NCI-H2227 (cell line): ENCODE results near the gene SRRM5.
"Not testable (repeated sequence)": the region's sequence is repeated elsewhere in the genome, so short reads cannot be mapped to it uniquely, and the experiment has no call there.

Experiments
- DNase-seq: peaks from one replicate; lab custom pipeline; 2025; ENCODE audit not compliant: unreplicated experiment; lab: John Stamatoyannopoulos, UW

SRRM5 gene

GRCh38 chr19:43636121-43636683, 24.3 kb downstream of the SRRM5 start:
- no peak for DNase-seq

- DNase-seq = no peak
Measured at GRCh38 chr19:43638214-43638994, 26.5 kb downstream of the SRRM5 start.

DNA sequence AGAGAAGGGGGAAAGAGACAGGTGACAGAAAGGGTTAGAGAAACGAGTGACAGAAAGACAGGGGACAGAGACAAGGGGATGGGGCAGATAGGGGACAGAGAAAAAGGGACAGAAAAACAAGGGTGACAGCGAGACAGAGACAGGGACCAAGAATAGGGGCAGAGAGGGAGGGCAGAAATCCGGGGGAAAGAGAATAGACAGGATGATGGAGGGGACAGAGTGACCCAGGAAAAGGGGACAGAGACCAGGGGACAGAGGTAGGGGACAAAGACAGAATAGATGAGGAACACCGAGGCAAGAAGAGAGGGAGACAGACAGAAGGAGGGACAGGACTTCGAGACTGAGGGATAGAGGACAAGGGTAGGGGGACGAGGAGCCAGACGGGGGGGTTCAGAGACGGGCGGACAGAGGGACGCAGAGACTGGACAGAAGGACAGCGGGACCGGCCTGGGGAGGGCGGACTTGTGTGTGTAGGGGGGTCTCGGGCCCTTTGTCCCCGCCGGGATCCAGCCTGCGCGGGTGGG, 27.2 kb downstream of the SRRM5 start:
- DNase-seq = no peak

- peak; percentile 20 for DNase-seq
Measured at GRCh38 chr19:43639519-43640423, 27.9 kb downstream of the SRRM5 start, which contains the start of gene CADM4. TSS of gene CADM4 (minus strand) at chr19:43639850. CDS start at chr19:43639790, 60 bp downstream.

- no peak for DNase-seq
Measured at GRCh38 chr19:43640424-43640757, 28.5 kb downstream of the SRRM5 start.

GRCh38 chr19:43641333-43641732, 29.4 kb downstream of the SRRM5 start:
- no peak for DNase-seq

DNA sequence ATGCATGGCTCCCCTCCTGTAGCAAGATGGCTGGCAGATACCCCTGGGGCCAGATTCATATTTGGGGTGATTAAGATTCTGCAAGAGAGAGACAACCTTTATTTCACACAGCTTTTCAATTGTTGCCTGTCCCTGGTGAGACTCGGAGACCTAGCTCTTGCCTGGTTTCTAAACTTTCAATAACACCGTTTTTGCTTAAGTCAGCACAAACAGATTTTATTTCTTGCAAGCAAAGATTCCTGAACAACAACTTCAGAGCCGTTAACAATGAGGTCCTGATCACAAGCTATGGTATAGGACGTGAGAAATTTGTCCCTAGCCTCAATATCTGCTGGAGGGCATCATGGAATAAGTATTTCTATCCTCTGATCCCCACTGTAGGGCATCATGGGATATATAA, 30.6 kb downstream of the SRRM5 start:
- DNase-seq = no peak

DNA sequence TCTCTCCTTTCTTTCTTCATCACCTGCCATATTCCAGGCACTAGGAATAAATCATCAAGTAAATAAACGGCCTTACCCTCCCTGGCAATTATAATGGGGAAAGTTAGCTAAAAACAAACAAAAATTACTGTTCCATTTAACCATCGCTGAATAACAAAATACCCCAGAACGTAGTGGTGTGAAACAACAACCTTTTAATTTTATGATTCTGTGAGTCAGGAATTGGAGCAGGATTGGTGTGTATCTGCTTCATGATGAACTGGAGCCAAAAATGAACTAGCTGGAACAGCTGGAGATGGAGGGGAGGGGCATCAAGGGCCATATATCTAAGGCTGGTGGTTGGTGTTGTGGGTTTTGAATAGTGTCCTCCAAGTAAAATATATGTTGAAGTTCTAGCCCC, 31.4 kb downstream of the SRRM5 start:
- DNase-seq = no peak

DNA sequence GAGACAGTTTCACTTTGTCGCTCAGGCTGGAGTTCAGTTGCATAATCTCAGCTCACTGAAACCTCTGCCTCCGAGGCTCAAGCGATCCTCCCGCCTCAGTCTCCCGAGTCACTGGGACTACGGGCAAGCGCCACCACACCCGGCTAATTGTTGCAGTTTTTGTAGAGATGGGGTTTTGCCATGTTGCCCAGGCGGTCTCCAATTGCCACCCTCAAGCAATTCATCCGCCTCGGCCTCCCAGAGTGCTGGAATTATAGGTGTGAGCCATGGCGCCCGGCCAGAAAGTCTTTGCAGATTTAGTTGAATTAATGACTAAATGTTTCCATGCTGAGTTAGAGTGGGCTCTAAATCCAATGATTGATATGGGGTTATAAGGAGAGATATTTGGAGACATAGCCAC, 32.3 kb downstream of the SRRM5 start:
- DNase-seq = no peak

- DNase-seq = no peak
Measured at GRCh38 chr19:43648633-43649032, 36.7 kb downstream of the SRRM5 start.

DNA sequence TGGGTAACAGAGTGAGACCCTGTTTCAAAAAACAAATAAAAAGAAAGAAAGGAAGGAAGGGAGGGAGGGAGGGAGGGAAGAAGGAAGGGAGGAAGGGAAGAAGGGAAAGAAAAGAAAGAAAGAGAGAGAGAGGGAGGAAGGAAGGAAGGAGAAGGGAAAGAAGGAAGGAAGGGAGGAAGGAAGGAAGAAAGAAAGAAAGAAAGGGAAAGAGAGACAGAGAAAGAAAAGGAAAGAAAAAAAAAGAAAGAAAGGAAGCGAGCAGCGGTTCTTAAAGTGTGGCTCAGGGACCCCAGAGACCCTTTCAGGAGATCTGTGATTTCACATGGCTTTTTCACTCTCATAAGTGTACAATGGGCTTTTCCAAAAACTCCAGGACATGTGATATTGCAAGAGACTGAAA, 37.6 kb downstream of the SRRM5 start:
- no peak for DNase-seq

- DNase-seq = not testable (repeated sequence)
Measured at GRCh38 chr19:43650276-43650675, 38.4 kb downstream of the SRRM5 start.

GRCh38 chr19:43651758-43652545, 40.1 kb downstream of the SRRM5 start:
- DNase-seq = peak; percentile 60

DNA sequence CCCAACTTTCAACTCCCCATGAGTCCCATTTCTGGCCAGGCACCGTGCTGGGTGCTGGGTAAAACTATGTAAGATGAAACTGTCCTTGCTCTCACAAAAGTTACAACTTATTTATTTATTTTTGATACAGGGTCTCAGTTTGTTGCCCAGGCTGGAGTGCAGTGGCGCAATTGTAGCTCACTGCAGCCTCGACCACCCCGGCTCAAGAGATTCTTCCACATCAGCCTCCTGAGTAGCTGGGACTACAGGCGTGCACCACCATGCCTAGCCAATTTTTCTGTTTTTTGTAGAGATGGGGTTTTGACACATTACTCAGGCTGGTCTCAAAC, 40.6 kb downstream of the SRRM5 start:
- no peak for DNase-seq

- no peak for DNase-seq
Measured at GRCh38 chr19:43656436-43656835, 44.5 kb downstream of the SRRM5 start.

DNA sequence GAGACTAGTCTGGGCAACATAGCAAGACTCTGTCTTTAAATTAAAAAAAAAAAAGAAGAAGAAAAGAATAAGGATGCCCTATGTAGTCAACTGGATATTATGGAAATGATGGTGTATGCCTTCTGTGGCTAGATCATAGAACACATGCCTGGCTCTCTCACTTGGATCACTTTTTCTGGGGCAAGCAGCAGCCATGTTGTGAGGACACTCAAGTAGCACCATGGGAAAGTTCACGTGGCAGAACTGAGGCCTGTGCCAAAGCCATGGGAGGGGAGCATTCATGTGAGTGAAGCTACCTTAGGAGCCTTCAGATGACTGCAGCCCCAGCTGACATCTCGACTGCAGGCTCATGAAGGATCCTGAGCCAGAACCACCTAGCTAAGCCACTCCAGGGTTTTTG, 46.1 kb downstream of the SRRM5 start:
- DNase-seq = no peak

DNA sequence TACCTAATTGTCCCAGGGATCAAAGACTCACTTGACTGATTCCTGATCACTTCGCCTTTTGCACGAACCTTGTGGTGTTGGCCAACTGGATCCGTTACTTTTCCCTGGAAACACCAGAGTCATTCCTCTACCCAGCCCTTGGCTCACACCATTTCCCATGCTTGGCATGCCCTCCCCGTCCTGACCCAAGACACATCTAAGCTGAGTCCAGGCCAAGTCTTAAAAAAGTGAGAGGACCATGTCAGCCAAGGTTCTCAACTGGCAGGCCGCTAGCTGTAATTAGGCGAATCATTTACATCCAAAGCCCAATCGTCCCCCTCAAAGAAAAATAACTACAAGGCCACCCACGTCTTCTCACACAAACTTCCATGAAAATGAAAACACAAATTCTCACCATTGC, 46.6 kb downstream of the SRRM5 start:
- no peak for DNase-seq

DNA sequence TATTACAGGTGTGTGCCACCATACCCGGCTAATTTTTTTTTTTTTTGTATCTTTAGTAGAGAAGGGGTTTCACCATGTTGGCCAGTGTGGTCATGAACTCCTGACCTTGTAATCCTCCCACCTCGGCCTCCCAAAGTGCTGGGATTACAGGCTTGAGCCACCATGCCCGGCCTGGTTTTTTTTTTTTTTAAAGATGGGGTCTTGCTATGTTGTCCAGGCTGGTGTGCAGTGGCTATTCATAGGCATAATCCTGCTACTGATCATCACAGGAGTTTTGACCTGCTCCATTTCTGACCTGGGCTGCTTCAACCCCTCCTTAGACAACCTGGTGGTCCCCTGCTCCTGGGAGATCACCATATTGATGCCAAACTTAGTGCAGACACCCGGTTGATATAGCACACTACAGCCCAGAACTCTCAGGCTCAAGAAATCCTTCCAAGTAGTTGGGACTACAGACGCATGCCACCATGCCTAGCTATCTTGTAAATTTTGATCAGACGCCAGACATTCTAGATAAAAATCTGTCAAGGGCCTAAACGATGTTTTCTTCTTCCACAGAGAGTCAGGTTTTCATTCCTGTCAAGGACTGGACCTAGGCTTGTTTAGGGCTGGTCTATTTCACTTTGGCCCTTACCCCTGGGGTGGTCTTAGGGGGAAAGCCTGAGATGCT, 48.5 kb downstream of the SRRM5 start:
- no peak for DNase-seq

DNA sequence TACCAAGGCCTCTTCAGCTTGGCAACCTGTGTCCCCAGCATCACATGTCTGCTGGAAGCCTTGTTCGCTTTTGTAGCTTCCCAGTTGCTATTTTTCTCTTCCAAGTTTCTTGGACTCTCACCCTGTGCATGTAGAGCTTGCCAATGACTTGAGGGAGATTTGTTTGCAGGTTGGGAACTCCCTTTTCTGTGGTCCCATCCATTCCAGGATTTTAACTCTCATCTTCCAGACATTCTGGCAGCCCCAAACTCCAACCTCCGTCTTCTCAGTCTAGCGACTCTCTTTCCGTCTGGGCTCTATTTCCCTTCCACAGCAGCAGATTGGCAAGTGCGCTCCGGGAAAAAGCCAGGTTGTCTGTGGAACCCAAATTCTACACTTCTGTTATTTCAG, 49.1 kb downstream of the SRRM5 start:
- DNase-seq = no peak

- DNase-seq = no peak
Measured at GRCh38 chr19:43662487-43662886, 50.6 kb downstream of the SRRM5 start.
